HFFc6 (cell line): ENCODE measurements around the gene ALK. TPM values are rescaled to one million over a fixed set of nuclear protein-coding genes. Genes with fewer than 3 reads are reported as not detected.
"Not testable (repeated sequence)": the region's sequence is repeated elsewhere in the genome, so short reads cannot be mapped to it uniquely, and the experiment has no call there.

Experiments
- DNase-seq: peaks from one replicate; pipeline ENCODE4 v3.0.0-alpha.2; 2018
- H3K27ac Mint-ChIP-seq: 2 replicates; pipeline ENCODE4 v1.8.0; 2020; ENCODE audit warnings: mild to moderate bottlenecking, mixed read lengths
- H3K27me3 Mint-ChIP-seq: 2 replicates; pipeline ENCODE4 v1.8.0; 2021; ENCODE audit warnings: mild to moderate bottlenecking, moderate library complexity, mixed read lengths; ENCODE audit not compliant: insufficient read depth
- H3K36me3 Mint-ChIP-seq: 2 replicates; pipeline ENCODE4 v1.8.0; 2021; ENCODE audit warnings: low read depth, mixed read lengths
- H3K4me1 Mint-ChIP-seq: 2 replicates; pipeline ENCODE4 v1.8.0; 2020; ENCODE audit warnings: low read depth, mixed read lengths
- H3K4me3 Mint-ChIP-seq: 2 replicates; pipeline ENCODE4 v1.8.0; 2020; ENCODE audit warnings: mild to moderate bottlenecking, moderate library complexity, mixed read lengths
- H3K9me3 Mint-ChIP-seq: 2 replicates; pipeline ENCODE4 v1.8.0; 2020; ENCODE audit warnings: mild to moderate bottlenecking, mixed read lengths
- CTCF ChIP-seq: fragments of 200-600 bp; sonication (generic); IDR thresholded peaks from 2 replicates; pipeline ENCODE4 v1.5.0; 2021; ENCODE audit warnings: antibody characterized with exemption, mild to moderate bottlenecking
- total RNA-seq, 6 experiments: library from RNA; stranded (reverse); fragmentation: NEBNext Ultra II Directional; extraction: Animal tissue kit (Norgen Biotek cat#: 25700); gene quantifications; 2 replicates in 1 of 6; 3 replicates in 5 of 6; pipeline ENCODE4 v1.2.3, GENCODE V29; 2021

ALK gene
- total RNA-seq, 6 experiments from 2014 or later: not detected

- DNase-seq: peak; percentile 19
- TF ChIP-seq CTCF: no peak
- peaks cover 24% of the 10 kb centered on the region for H3K4me1 Mint-ChIP-seq
- no peak overlapping the region for H3K27ac Mint-ChIP-seq
- H3K27me3 Mint-ChIP-seq: peaks cover 15% of the 10 kb centered on the region
- H3K4me3 Mint-ChIP-seq: 0 out of 2 replicates have a peak overlapping the region, but pooled peaks have one; percentile 8
- H3K9me3 Mint-ChIP-seq: peaks cover 4% of the 10 kb centered on the region; the same call in 1 of the 2 replicates
- H3K36me3 Mint-ChIP-seq: no peaks in the 10 kb centered on the region; the same call in 1 of the 2 replicates
Measured at GRCh38 chr2:29260142-29260772, 661.1 kb downstream of the ALK start.

GRCh38 chr2:29259221-29259620, 662.2 kb downstream of the ALK start:
- Mint-ChIP-seq H3K9me3 (peaks cover 4% of the 10 kb centered on the region; the same call in 1 of the 2 replicates), H3K4me1 (peaks cover 24% of the 10 kb centered on the region), H3K27me3 (peaks cover 18% of the 10 kb centered on the region), H3K4me3 (no peak overlapping the region), H3K27ac (no peak overlapping the region), H3K36me3 (no peaks in the 10 kb centered on the region; the same call in 1 of the 2 replicates)
- TF ChIP-seq CTCF: no peak
- peak; percentile 35 for DNase-seq

GRCh38 chr2:29255004-29255403, 666.4 kb downstream of the ALK start:
- no peak for DNase-seq
- H3K27ac Mint-ChIP-seq: no peak overlapping the region
- peaks cover 12% of the 10 kb centered on the region for H3K4me1 Mint-ChIP-seq
- no peaks in the 10 kb centered on the region for H3K9me3 Mint-ChIP-seq
- no peaks in the 10 kb centered on the region for H3K36me3 Mint-ChIP-seq
- no peak overlapping the region for H3K4me3 Mint-ChIP-seq
- TF ChIP-seq CTCF: no peak
- peaks cover 16% of the 10 kb centered on the region for H3K27me3 Mint-ChIP-seq

- peaks cover 16% of the 10 kb centered on the region for H3K27me3 Mint-ChIP-seq
- H3K4me3 Mint-ChIP-seq, H3K36me3 Mint-ChIP-seq, H3K4me1 Mint-ChIP-seq, DNase-seq, H3K27ac Mint-ChIP-seq, H3K9me3 Mint-ChIP-seq: not testable (repeated sequence)
Measured at GRCh38 chr2:29253495-29254275, 667.7 kb downstream of the ALK start.

- no peak overlapping the region for H3K27ac Mint-ChIP-seq
- peaks cover 16% of the 10 kb centered on the region for H3K27me3 Mint-ChIP-seq
- DNase-seq: no peak
- no peaks in the 10 kb centered on the region for H3K9me3 Mint-ChIP-seq
- no peak for TF ChIP-seq CTCF
- H3K4me3 Mint-ChIP-seq: no peak overlapping the region
- no peaks in the 10 kb centered on the region for H3K4me1 Mint-ChIP-seq
- H3K36me3 Mint-ChIP-seq: no peaks in the 10 kb centered on the region
Measured at GRCh38 chr2:29253026-29253425, 668.4 kb downstream of the ALK start.

GRCh38 chr2:29251406-29251805, 670.0 kb downstream of the ALK start:
- H3K27ac Mint-ChIP-seq: no peak overlapping the region
- H3K4me3 Mint-ChIP-seq: no peak overlapping the region
- no peak for DNase-seq
- H3K27me3 Mint-ChIP-seq: peaks cover 16% of the 10 kb centered on the region
- H3K36me3 Mint-ChIP-seq: no peaks in the 10 kb centered on the region
- H3K4me1 Mint-ChIP-seq: no peaks in the 10 kb centered on the region
- no peak for TF ChIP-seq CTCF
- H3K9me3 Mint-ChIP-seq: no peaks in the 10 kb centered on the region
